ENCODE data around the gene FAM131C. TPM values are rescaled to one million over a fixed set of nuclear protein-coding genes. Genes with fewer than 3 reads are reported as not detected.

The FAM131C gene
- total RNA-seq, 1 donor = under 0.01 TPM

- no peak for DNase-seq (ENCODE audit: low read depth)
- TF ChIP-seq CTCF (IDR thresholded peaks at IDR 0.05; ENCODE audit: insufficient read depth, low read depth, low read length) = no peak
- H3K4me3 ChIP-seq (ENCODE audit: low read depth, low read length) = no peak overlapping the region
These were observed 22.4 kb downstream of the FAM131C start for GRCh38 chr1:16051039-16051438.

GRCh38 chr1:16050328-16050727 lies 23.1 kb downstream of the FAM131C start:
- H3K4me3 ChIP-seq (ENCODE audit: low read depth, low read length) = no peak overlapping the region
- TF ChIP-seq CTCF (IDR thresholded peaks at IDR 0.05; ENCODE audit: insufficient read depth, low read depth, low read length) = no peak
- no peak for DNase-seq (ENCODE audit: low read depth)

- peak; percentile 2 for TF ChIP-seq CTCF (IDR thresholded peaks at IDR 0.05; ENCODE audit: insufficient read depth, low read depth, low read length)
- DNase-seq (ENCODE audit: low read depth) = peak; percentile 42
- H3K4me3 ChIP-seq (ENCODE audit: low read depth, low read length) = peak overlapping the region; percentile 57
These were observed 24.8 kb downstream of the FAM131C start for GRCh38 chr1:16048573-16049189.

GRCh38 chr1:16047791-16048475 lies 25.5 kb downstream of the FAM131C start:
- TF ChIP-seq CTCF (IDR thresholded peaks at IDR 0.05; ENCODE audit: insufficient read depth, low read depth, low read length) = no peak
- H3K4me3 ChIP-seq (ENCODE audit: low read depth, low read length) = no peak overlapping the region
- no peak for DNase-seq (ENCODE audit: low read depth)

- DNase-seq (ENCODE audit: low read depth) = no peak
- H3K4me3 ChIP-seq (ENCODE audit: low read depth, low read length) = no peak overlapping the region
- no peak for TF ChIP-seq CTCF (IDR thresholded peaks at IDR 0.05; ENCODE audit: insufficient read depth, low read depth, low read length)
These were observed 26.6 kb downstream of the FAM131C start for GRCh38 chr1:16046842-16047241.

- TF ChIP-seq CTCF (IDR thresholded peaks at IDR 0.05; ENCODE audit: insufficient read depth, low read depth, low read length) = no peak
- H3K4me3 ChIP-seq (ENCODE audit: low read depth, low read length) = no peak overlapping the region
- DNase-seq (ENCODE audit: low read depth) = no peak
These were observed 29.5 kb downstream of the FAM131C start for GRCh38 chr1:16043950-16044349.

Data from fibroblast of villous mesenchyme (primary cell).